ENCODE results near the gene MSH2. TPM values are rescaled to one million over a fixed set of nuclear protein-coding genes. Genes with fewer than 3 reads are reported as not detected.
"Not testable (repeated sequence)": the region's sequence is repeated elsewhere in the genome, so short reads cannot be mapped to it uniquely, and the experiment has no call there.

MSH2 gene
- total RNA-seq, 4 donors from 2014 or later = 5.7 to 12.9 (median 8.5) TPM

- ATAC-seq = no peak
- Histone ChIP-seq H3K9me3 (no peaks in the 10 kb centered on the region), H3K27ac (no peak overlapping the region), H3K4me3 (no peak overlapping the region), H3K36me3 (peaks cover 0 to 47% of the 10 kb centered on the region in 2 donors), H3K27me3 (no peaks in the 10 kb centered on the region), H3K4me1 (peaks cover 0 to 7% (median 0%) of the 10 kb centered on the region in 3 donors)
- WGBS, 2 donors (ENCODE audit: low coverage in 1 of 2) = 74 to 83% methylated on average over 4 of the region's 4 CpGs
- TF ChIP-seq POLR2AphosphoS5 (IDR thresholded peaks at IDR 0.05) (no peak), CTCF (IDR thresholded peaks at IDR 0.05) (no peak), EP300 (IDR thresholded peaks at IDR 0.05) (no peak), POLR2A (IDR thresholded peaks at IDR 0.05) (no peak)
Observed at GRCh38 chr2:47426786-47427185, 23.8 kb downstream of the MSH2 start.

GRCh38 chr2:47429795-47430194, 26.8 kb downstream of the MSH2 start:
- Histone ChIP-seq H3K9me3 (no peaks in the 10 kb centered on the region), H3K36me3 (peaks cover 0 to 19% of the 10 kb centered on the region in 2 donors), H3K4me3 (no peak overlapping the region), H3K27ac (no peak overlapping the region), H3K27me3 (no peaks in the 10 kb centered on the region), H3K4me1 (peaks cover 0 to 7% (median 0%) of the 10 kb centered on the region in 3 donors)
- ATAC-seq = no peak
- TF ChIP-seq EP300 (IDR thresholded peaks at IDR 0.05) (no peak), CTCF (IDR thresholded peaks at IDR 0.05) (no peak), POLR2AphosphoS5 (IDR thresholded peaks at IDR 0.05) (no peak), POLR2A (IDR thresholded peaks at IDR 0.05) (no peak)
- WGBS, 2 donors (ENCODE audit: low coverage in 1 of 2) = 85 to 96% methylated on average over 4 to 6 of the region's 6 CpGs

GRCh38 chr2:47433006-47433405, 30.1 kb downstream of the MSH2 start:
- not testable (repeated sequence) for ATAC-seq, H3K9me3 ChIP-seq, H3K4me3 ChIP-seq, H3K27me3 ChIP-seq, H3K27ac ChIP-seq, H3K4me1 ChIP-seq
- peaks cover 0 to 19% of the 10 kb centered on the region in 2 donors for H3K36me3 ChIP-seq
- WGBS, 2 donors (ENCODE audit: low coverage in 1 of 2) = no CpG with 5 or more reads among the region's 32 CpGs

GRCh38 chr2:47433445-47433844, 30.5 kb downstream of the MSH2 start:
- not testable (repeated sequence) for H3K27me3 ChIP-seq, ATAC-seq, H3K4me3 ChIP-seq, H3K9me3 ChIP-seq, H3K4me1 ChIP-seq, H3K27ac ChIP-seq
- WGBS, 2 donors (ENCODE audit: low coverage in 1 of 2) = no CpG with 5 or more reads among the region's 31 CpGs
- peaks cover 0 to 19% of the 10 kb centered on the region in 2 donors for H3K36me3 ChIP-seq

- 32 to 42% methylated on average over 4 of the region's 4 CpGs for WGBS, 2 donors (ENCODE audit: low coverage in 1 of 2)
- no peaks in the 10 kb centered on the region for H3K27me3 ChIP-seq
- no peak overlapping the region for H3K4me3 ChIP-seq
- H3K36me3 ChIP-seq = peaks cover 0 to 11% of the 10 kb centered on the region in 2 donors
- no peak overlapping the region for H3K27ac ChIP-seq
- TF ChIP-seq EP300 (IDR thresholded peaks at IDR 0.05) = no peak
- TF ChIP-seq CTCF (IDR thresholded peaks at IDR 0.05) = peak in 3 of 4 experiments; percentile 7 to 46 (median 18)
- ATAC-seq = no peak
- H3K4me1 ChIP-seq = no peaks in the 10 kb centered on the region
- no peaks in the 10 kb centered on the region for H3K9me3 ChIP-seq
Observed at GRCh38 chr2:47437287-47437686, 34.3 kb downstream of the MSH2 start.

- Histone ChIP-seq H3K27ac (no peak overlapping the region), H3K36me3 (peaks cover 0 to 11% of the 10 kb centered on the region in 2 donors), H3K9me3 (no peaks in the 10 kb centered on the region), H3K4me1 (no peaks in the 10 kb centered on the region), H3K27me3 (no peaks in the 10 kb centered on the region), H3K4me3 (no peak overlapping the region)
- 77 to 89% methylated on average over 2 to 3 of the region's 3 CpGs for WGBS, 2 donors (ENCODE audit: low coverage in 1 of 2)
- no peak for TF ChIP-seq POLR2AphosphoS5 (IDR thresholded peaks at IDR 0.05)
- no peak for TF ChIP-seq CTCF (IDR thresholded peaks at IDR 0.05)
- TF ChIP-seq POLR2A (IDR thresholded peaks at IDR 0.05) = no peak
- no peak for TF ChIP-seq EP300 (IDR thresholded peaks at IDR 0.05)
- no peak for ATAC-seq
Observed at GRCh38 chr2:47438106-47438505, 35.1 kb downstream of the MSH2 start.

Data from gastroesophageal sphincter (tissue), 4 donors.